ENCODE data around the gene OMG.
"Not testable (repeated sequence)": the region's sequence is repeated elsewhere in the genome, so short reads cannot be mapped to it uniquely, and the experiment has no call there.

The OMG gene, protein sequence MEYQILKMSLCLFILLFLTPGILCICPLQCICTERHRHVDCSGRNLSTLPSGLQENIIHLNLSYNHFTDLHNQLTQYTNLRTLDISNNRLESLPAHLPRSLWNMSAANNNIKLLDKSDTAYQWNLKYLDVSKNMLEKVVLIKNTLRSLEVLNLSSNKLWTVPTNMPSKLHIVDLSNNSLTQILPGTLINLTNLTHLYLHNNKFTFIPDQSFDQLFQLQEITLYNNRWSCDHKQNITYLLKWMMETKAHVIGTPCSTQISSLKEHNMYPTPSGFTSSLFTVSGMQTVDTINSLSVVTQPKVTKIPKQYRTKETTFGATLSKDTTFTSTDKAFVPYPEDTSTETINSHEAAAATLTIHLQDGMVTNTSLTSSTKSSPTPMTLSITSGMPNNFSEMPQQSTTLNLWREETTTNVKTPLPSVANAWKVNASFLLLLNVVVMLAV

DNA sequence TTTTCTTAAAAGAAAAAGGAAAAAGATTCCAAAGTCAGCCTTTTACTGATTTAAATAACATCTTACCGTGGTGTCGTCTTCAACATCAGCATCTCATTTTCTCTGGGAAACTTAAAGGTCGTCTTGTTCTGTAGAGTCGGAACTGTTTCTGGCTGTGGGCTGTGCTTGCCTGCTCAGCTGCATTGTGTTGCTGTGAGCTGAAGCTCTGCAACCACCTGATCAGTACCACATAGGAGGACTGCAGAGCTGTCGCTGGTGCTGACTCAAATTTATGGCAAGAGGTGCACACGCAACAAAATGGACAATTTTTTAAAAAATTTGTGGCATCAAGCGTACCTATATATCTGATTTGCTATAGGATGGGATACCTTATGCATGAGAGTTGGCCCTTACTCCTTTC, at the start of gene OMG:
Gene OMG (minus strand): TSS at position 150 of the 400 bp plus-strand sequence. CDS start 908 bp downstream, outside the sequence.
- no peak for DNase-seq

DNA sequence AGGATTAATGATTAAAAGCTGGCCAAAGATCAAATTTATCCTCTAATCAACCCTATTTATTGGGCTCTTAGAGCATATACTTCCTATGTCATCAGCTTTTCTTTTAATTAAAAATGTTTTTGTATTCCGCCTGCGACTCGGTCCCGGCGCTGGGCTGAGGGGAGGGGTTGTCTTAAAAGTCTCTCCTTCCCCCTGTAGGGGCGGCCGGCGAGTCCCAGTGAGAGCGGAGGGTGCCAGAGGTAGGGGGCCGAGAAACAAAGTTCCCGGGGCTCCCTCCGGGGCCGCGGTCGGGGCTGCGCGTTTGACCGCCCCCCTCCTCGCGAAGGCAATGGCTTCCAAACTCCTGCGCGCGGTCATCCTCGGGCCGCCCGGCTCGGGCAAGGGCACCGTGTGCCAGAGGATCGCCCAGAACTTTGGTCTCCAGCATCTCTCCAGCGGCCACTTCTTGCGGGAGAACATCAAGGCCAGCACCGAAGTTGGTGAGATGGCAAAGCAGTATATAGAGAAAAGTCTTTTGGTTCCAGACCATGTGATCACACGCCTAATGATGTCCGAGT, 48.2 kb upstream of the OMG start:
- DNase-seq, result not testable (repeated sequence)

DNA sequence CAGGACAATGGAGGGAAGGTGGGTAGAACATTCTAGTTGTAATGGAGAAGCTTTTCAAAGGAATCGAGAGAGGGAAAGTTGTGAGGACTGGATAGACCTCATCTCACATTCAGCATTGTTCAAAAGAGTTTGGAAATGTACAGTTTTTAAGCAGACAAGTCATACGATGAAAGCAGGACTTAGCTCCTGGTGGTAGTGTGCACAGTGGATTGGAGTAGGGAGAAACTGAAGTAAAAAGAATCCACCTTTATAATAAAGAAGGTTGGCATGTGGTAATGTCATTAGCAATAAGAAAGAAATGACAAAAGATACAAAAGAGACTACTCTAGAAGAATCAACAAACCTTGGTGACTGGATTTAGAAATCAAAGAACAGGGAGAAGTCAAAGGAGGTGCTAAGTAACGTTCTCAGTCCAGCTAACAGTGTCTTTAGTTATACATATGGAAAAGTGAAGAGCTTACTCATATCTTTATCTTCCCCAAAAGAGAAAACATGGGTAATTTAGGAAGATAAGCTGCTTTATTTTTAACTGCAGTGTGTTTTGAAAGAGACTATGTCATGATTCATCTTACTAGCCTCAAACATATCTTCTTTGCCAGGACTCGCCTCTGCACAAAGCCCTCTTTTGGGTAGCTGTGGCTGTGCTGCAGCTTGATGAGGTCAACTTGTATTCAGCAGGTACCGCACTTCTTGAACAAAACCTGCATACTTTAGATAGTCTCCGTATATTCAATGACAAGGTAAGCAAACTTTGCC, 43.0 kb upstream of the OMG start:
- peak; percentile 84 for DNase-seq

DNA sequence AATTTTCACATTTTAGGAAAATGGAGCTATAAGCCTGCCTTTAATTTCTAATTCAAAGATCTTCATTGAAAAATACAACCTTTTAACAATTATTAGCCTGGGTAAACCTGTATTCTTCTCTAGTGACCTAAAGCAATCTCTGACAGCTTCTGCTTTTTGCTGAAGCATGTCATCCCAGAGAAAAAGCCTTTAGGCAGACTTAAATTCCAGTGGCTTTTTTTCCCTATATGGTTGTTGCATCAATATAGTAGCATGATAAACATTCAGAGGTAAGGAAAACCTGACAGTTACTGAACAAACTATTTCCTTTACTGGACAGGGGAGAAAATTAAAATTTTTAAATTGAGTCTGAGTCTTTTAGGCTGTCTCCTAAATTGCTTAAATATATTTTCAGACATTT, 32.2 kb upstream of the OMG start:
- DNase-seq, result peak; percentile 53

DNA sequence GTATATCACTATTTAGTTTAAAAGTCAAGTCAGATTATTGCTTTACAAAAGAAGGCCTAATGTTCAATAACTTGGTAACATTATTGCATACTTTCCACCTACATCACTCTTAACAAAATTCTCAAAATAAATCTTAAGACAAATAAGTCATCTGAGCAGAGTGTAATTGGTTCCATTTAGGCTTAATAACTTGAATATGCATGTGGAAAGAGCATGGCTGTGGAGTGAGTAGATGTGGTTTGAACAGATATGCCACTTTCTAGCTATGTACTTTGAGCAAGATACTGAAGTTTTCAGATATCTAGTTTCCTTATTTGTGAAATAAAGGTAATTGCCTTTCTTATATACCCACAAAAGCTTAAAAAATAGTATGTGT, 31.1 kb upstream of the OMG start:
- no peak for DNase-seq

DNA sequence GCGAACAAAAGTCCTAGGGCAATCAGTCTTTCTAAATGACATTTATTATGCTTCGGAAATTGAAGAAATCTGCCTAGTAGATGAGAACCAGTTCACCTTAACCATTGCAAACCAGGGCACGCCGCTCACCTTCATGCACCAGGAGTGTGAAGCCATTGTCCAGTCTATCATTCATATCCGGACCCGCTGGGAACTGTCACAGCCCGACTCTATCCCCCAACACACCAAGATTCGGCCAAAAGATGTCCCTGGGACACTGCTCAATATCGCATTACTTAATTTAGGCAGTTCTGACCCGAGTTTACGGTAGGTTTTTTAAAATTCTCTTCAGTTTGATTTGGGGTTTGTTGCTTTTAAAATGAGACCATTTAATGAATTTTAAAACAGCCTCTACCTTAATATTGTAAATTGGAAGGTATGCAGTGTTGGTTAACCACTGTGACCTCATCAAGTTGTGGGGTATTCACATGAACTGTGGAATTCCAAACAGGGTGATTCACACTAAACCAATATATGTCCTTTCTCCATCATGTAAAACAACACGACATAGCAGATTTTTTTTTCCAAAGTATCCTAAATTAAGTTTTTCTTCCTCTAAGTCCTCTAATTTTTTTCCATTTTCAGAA, 30.6 kb upstream of the OMG start:
- peak; percentile 82 for DNase-seq

DNA sequence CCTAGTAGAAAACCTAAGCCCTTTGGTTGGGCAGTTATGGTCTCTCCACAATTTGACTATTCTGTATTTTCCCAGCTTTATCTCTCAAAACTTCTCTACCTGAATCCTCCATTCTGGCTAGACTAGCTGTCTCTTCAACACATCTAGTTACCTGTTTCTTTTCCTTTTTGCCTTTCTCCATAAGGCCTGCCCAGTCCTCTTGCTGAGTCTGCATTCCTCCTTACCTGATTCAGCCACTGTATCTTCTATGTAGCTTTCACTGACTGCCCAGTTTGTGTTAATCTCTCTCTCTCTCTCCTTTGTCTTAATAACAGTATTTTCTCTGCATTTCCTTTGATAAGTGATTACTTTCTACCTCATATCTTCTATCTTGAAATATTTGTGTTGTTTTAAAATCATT, 26.5 kb upstream of the OMG start:
- DNase-seq, result peak; percentile 25

DNA sequence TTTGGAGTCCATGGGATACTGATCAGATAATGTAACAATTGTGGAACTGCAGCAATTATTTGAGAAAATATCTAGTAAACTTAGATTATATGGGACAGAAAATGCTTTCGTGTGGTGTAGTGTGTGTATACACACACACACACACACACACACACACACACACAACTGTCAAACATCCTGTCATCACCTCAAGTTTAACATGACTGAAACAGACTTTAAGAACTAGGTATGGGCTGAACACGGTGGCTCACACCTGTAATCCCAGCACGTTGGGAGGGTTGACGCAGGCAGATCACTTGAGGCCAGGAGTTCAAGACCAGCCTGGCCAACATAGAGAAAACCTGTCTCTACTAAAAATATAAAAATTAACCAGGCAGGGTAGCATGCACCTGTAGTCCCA, 24.9 kb upstream of the OMG start:
- DNase-seq, result no peak

DNA sequence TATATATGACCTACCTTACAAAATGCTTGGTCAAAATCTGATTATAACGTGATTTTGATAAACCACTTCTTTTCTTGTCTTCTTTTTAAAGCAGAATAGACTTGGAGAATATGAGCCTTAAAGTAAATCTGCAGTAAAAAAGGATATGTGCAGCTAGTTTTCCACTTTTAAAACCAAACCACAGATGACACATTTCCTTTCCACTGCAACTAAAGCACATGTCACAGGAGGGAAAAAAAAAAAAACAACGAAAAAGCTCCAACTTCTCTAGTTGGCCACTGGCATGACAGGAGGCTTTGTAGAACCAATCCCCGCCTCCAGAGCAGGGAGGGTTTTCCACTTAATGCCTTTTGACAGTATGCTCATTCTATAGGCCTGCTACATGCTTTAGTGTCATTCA, 24.4 kb upstream of the OMG start, which contains the start of gene EVI2A:
Gene EVI2A (minus strand): TSS at position 142 of the 400 bp plus-strand sequence. CDS start 2,609 bp downstream, outside the sequence.
- peak; percentile 76 for DNase-seq

DNA sequence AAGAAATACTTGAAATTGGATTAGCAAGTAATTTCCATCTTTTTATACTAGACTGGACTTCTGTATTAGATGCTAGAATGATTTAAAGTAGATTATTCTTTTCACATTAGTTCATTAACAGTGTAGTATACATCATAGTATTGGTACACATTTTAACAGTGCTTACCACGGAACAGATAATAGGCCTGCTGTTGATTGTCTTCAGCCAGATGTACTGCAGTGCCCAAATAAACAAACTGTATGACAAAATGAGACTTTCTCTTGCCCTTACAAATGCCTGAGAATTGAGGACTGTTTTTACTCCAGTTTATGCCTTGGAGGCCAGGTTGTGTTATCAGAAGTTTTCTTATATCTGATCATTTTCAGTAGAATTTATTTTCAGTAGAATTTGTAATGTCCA, 23.8 kb upstream of the OMG start:
- DNase-seq, result no peak

DNA sequence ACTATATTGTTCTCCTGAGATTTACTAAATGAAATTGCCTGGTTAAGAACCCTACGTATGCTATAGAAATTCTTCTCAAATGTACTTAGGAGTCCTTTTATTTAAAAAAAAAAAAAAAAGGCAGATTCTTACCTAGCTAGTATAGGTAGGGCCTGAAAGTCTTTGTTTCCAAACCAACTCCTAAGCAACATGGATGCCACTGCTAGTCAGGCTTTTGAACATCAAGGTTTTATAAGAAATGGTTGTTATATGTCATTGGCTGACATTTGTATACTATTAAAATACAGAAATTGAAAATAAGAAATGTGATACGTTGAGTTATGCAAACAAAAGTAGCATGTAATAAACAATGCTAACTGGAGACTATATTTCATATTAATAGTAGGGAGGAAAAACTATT, 23.2 kb upstream of the OMG start:
- DNase-seq, result no peak

DNA sequence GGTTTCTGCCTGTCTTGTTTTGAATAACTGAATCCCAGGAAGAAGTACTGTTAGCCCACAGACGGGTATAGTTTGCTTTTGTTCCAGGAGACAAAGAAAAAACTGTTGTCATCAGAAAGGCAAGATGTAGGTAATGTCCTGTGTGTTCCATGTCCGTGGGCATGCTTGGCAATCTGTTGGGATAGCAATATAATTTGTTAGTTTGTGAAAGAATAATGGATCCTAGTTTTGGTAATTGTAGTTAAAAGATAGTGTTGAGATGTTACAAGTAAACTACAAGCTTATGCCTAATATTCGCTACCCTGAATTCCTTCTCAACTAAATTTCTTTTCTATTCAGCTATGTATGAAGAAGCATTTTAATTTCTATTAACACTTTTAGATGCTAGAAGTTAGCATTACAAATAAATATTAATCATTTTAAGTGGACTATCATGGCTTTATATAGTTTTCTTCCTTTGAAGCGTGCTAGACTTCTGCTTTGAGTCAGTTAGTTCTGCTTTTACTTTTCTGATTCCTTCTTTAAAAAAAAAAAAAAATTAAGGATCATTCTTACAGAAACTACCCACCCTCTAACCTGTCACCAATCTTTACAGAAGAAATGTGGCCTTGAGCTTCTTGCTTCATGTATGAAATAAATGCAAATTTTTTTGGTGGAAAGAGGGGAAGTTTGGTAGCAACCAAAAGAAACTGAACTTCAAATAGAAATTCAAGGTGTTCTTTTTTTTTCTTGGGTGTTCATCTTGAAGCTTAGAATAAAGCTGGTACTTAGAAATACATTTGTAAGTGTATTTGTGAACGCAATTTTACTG, 22.0 kb upstream of the OMG start:
- no peak for DNase-seq

DNA sequence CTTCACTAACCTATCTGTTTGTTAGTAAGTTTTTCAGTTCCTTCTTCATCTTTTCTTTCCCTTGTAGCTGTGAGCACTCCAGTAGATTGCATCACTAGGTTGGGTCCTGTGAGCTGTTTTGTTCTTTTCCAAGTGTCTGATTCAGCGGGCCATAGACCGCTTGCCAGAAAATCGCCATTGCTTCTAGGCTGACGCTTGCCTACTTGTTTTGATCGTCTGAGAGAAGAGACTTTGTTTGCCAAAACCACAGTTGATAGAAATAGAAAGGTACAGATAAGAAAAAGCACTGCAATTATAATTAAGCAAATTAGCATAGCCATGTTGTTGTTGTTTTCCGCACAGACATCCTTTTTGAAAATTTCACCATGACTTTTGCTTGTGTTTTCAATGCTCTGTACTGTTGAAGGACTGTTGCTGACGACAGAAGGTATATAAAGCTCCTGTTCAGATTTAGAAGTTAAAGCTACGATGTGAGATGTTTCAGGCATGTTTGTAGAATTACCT, 21.3 kb upstream of the OMG start:
- peak; percentile 76 for DNase-seq

DNA sequence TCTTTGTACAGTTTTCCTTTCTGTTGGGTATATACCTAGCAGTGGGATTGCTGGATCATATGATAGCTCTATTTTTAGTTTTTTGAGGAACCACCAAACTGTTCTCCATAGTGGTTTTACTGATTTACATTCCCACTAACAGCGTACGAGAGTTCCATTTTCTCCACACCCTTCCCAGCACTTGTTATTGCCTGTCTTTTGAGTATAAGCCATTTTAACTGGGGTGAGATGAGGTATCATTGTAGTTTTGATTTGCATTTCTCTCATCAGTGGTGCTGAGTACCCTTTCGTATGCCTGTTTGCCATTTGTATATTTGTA, 17.7 kb upstream of the OMG start:
- DNase-seq, result peak; percentile 5

DNA sequence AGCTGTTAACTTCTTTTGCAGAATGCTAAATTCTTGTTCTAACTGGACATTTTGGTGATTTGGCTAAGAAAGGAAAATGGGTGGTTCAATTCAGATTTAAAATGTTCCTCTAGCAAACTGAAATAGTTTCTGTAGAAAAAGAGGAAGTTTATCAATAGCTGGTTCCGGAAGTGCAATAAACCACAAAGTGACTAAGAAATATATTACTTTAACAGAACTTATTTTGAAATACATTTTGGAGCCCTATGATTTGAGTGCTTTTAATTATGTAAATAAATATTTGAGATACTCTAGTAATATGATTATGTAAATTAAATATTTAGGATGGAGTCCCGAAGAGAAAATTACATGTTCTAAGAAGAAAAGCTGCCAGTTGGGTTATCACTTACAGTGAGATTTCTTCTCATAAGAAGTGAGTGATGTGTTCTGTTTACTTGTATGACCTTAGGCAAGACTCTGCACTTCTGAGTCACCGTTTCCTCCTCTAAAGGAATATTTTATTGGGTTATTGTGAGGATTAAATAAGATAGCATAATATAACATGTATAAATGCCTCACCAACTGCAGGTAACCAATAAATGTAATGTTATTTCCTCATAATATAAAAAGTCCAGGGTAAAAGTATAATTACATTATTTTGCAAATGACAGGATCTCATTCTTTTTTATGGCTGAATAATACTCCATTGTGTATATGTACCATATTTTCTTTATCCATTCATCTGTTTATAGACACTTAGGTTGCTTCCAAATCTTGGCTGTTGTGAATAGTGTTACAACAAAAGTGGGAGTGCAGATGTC, 17.1 kb upstream of the OMG start, which contains the start of gene EVI2B:
Gene EVI2B (minus strand): TSS at position 73 of the 800 bp plus-strand sequence. CDS start 8,445 bp downstream, outside the sequence.
- DNase-seq, result peak; percentile 84

DNA sequence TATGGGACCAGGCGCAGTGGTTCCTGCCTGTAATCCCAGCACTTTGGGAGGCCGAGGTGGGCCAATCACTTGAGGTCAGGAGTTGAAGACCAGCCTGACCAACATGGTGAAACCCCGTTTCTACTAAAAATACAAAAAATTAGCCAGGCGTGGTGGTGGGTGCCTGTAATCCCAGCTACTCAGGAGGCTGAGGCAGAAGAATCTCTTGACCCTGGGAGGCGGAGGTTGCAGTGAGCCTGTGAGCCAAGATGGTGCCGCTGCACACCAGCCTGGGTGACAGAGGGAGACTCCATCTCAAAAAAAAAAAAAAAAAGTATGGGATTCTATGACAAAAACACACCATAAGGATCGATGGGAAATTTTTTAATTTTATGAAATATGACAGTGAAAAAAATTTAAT, 15.2 kb upstream of the OMG start:
- not testable (repeated sequence) for DNase-seq

DNA sequence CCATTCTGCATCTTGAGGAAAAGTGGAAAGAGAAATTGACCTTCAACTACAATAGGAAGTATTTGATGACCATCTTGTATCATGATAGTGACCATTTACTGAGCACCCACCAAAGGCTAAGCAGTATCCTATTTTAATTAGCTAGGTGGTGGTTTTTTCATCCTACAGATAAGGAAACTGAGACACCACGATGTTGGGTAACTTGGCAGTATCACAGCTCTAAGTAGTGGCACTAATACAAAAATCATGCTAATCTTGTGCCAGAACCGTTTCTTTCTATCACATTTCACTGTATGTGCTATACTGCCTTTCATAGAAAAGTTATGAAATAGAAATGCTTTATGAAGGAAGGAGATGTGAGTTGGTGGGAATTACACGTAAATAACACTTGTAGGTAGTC, 14.5 kb upstream of the OMG start:
- DNase-seq, result no peak

DNA sequence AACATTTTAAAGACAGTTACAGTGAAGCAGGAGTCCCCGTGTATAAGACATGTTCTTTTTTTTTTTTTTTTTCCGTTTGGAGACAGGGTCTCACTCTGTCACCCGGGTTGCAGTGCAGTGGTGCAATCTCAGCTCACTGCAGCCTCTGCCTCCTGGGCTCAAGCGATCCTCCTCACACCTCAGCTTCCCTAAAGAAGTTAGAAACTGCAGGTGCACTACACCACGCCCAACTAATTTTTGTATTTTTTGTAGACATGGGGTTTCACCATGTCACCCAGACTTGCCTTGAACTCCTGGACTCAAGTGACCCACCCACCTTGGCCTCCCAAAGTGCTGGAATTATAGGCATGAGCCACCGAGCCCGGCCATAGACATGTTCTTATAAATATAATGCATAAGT, 13.8 kb upstream of the OMG start:
- DNase-seq, result no peak

DNA sequence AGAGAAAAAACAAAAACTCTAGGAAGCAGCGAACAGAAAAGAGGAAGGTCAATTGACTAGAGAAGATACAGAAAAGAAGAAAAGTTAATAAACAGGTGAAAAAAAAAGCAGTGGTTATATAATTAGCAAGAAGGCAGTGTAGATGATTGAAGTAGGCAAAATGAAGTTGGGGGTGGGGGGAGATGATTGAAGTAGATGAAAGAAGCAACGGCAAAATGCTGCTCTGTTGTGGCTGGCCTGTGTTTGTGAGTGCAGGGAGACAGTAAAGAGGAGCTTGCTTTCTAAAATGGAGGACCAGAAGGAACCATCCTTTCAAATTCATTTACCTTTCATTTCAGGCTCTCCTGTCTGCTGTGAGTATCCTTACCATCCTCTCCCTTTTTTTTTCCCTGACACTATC, 13.2 kb upstream of the OMG start:
- DNase-seq, result no peak

DNA sequence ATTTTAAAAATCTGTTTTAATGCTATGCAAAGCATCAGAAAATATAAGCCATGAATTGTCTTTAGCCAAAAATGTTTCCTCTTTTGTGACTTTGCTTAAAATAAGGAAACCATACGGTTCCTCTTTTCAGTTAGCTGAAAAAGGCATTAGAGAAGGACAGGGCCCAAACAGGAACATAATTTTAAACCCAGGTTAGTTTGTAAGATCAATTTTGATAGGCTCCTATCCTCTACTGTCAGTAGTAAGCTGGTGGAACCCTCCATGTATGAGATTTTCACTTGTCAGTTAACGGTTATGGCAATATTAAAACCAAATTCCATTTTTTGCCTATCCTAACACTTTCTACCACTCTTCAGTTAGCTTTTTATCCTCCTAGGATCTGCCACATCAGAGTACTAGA, 12.5 kb upstream of the OMG start:
- no peak for DNase-seq

Data from NCI-H226 (cell line).